ENCODE results near the gene RASGEF1B. TPM values are rescaled to one million over a fixed set of nuclear protein-coding genes. Genes with fewer than 3 reads are reported as not detected.

Gene RASGEF1B
- total RNA-seq, 1 donor from 2014 or later: 0.77 TPM

- no peak overlapping the region for H3K9ac ChIP-seq (ENCODE audit: low read length)
- peaks cover 13% of the 10 kb centered on the region for H3K27me3 Mint-ChIP-seq (ENCODE audit: low read depth, unreplicated experiment)
- no peak overlapping the region for H3K27ac ChIP-seq (ENCODE audit: low read depth, low read length)
- no peak for TF ChIP-seq CTCF (IDR thresholded peaks at IDR 0.05; ENCODE audit: insufficient read depth, low read depth, low read length)
- no peak for TF ChIP-seq EZH2 (IDR thresholded peaks at IDR 0.05; ENCODE audit: insufficient read depth, low read length)
- no peaks in the 10 kb centered on the region for H3K9me3 Mint-ChIP-seq (ENCODE audit: unreplicated experiment)
- no peaks in the 10 kb centered on the region for H3K36me3 Mint-ChIP-seq (ENCODE audit: low read depth, unreplicated experiment)
- no peaks in the 10 kb centered on the region for H3K4me1 ChIP-seq (ENCODE audit: insufficient read depth, low read length)
- H3K4me3 ChIP-seq (ENCODE audit: insufficient read depth, low read depth, low read length): no peak overlapping the region
- H3K4me2 ChIP-seq (ENCODE audit: low read length): no peak overlapping the region
- H3K36me3 ChIP-seq (ENCODE audit: insufficient read depth, low read length): no peaks in the 10 kb centered on the region
- H3K79me2 ChIP-seq (ENCODE audit: insufficient read depth, low read length): no peaks in the 10 kb centered on the region
- peaks cover 4% of the 10 kb centered on the region for H3K4me1 Mint-ChIP-seq (ENCODE audit: low read depth, unreplicated experiment)
- H3K4me3 Mint-ChIP-seq (ENCODE audit: unreplicated experiment): no peak overlapping the region
- no peaks in the 10 kb centered on the region for H3K27me3 ChIP-seq (ENCODE audit: insufficient read depth, low read length)
- no peak overlapping the region for H3K27ac Mint-ChIP-seq (ENCODE audit: unreplicated experiment)
- no peak overlapping the region for H2AFZ ChIP-seq (ENCODE audit: low read depth, low read length)
- H4K20me1 ChIP-seq (ENCODE audit: insufficient read depth, low read length): no peaks in the 10 kb centered on the region
- no peaks in the 10 kb centered on the region for H3K9me3 ChIP-seq (ENCODE audit: insufficient read depth, low read depth, low read length)
- FAIRE-seq (no peak), DNase-seq (ENCODE audit: low read depth) (no peak)
These were observed 32.7 kb upstream of the RASGEF1B start for GRCh38 chr4:81504112-81505003.

- peaks cover 11% of the 10 kb centered on the region for H3K4me1 Mint-ChIP-seq (ENCODE audit: low read depth, unreplicated experiment)
- no peak overlapping the region for H3K4me2 ChIP-seq (ENCODE audit: low read length)
- H3K27me3 ChIP-seq (ENCODE audit: insufficient read depth, low read length): no peaks in the 10 kb centered on the region
- no peak overlapping the region for H2AFZ ChIP-seq (ENCODE audit: low read depth, low read length)
- H3K27ac ChIP-seq (ENCODE audit: low read depth, low read length): no peak overlapping the region
- no peaks in the 10 kb centered on the region for H3K9me3 Mint-ChIP-seq (ENCODE audit: unreplicated experiment)
- H3K4me3 ChIP-seq (ENCODE audit: insufficient read depth, low read depth, low read length): no peak overlapping the region
- H4K20me1 ChIP-seq (ENCODE audit: insufficient read depth, low read length): no peaks in the 10 kb centered on the region
- DNase-seq (ENCODE audit: low read depth) (no peak), FAIRE-seq (no peak)
- no peak overlapping the region for H3K27ac Mint-ChIP-seq (ENCODE audit: unreplicated experiment)
- H3K27me3 Mint-ChIP-seq (ENCODE audit: low read depth, unreplicated experiment): peaks cover 13% of the 10 kb centered on the region
- H3K4me3 Mint-ChIP-seq (ENCODE audit: unreplicated experiment): no peak overlapping the region
- no peak for TF ChIP-seq CTCF (IDR thresholded peaks at IDR 0.05; ENCODE audit: insufficient read depth, low read depth, low read length)
- no peak for TF ChIP-seq EZH2 (IDR thresholded peaks at IDR 0.05; ENCODE audit: insufficient read depth, low read length)
- no peaks in the 10 kb centered on the region for H3K4me1 ChIP-seq (ENCODE audit: insufficient read depth, low read length)
- no peaks in the 10 kb centered on the region for H3K36me3 Mint-ChIP-seq (ENCODE audit: low read depth, unreplicated experiment)
- H3K9ac ChIP-seq (ENCODE audit: low read length): no peak overlapping the region
- H3K79me2 ChIP-seq (ENCODE audit: insufficient read depth, low read length): no peaks in the 10 kb centered on the region
- H3K36me3 ChIP-seq (ENCODE audit: insufficient read depth, low read length): no peaks in the 10 kb centered on the region
- H3K9me3 ChIP-seq (ENCODE audit: insufficient read depth, low read depth, low read length): no peaks in the 10 kb centered on the region
These were observed 31.9 kb upstream of the RASGEF1B start for GRCh38 chr4:81503586-81503985.

GRCh38 chr4:81502564-81502963 is 30.9 kb upstream of the RASGEF1B start:
- Histone ChIP-seq H3K4me1 (ENCODE audit: insufficient read depth, low read length) (no peaks in the 10 kb centered on the region), H3K4me3 (ENCODE audit: insufficient read depth, low read depth, low read length) (no peak overlapping the region), H2AFZ (ENCODE audit: low read depth, low read length) (no peak overlapping the region), H3K36me3 (ENCODE audit: insufficient read depth, low read length) (no peaks in the 10 kb centered on the region), H4K20me1 (ENCODE audit: insufficient read depth, low read length) (no peaks in the 10 kb centered on the region), H3K27ac (ENCODE audit: low read depth, low read length) (no peak overlapping the region), H3K27me3 (ENCODE audit: insufficient read depth, low read length) (no peaks in the 10 kb centered on the region), H3K4me2 (ENCODE audit: low read length) (no peak overlapping the region), H3K9me3 (ENCODE audit: insufficient read depth, low read depth, low read length) (no peaks in the 10 kb centered on the region), H3K79me2 (ENCODE audit: insufficient read depth, low read length) (no peaks in the 10 kb centered on the region), H3K9ac (ENCODE audit: low read length) (no peak overlapping the region)
- H3K4me1 Mint-ChIP-seq (ENCODE audit: low read depth, unreplicated experiment): peaks cover 17% of the 10 kb centered on the region
- FAIRE-seq (no peak), DNase-seq (ENCODE audit: low read depth) (no peak)
- H3K4me3 Mint-ChIP-seq (ENCODE audit: unreplicated experiment): no peak overlapping the region
- no peaks in the 10 kb centered on the region for H3K36me3 Mint-ChIP-seq (ENCODE audit: low read depth, unreplicated experiment)
- no peak overlapping the region for H3K27ac Mint-ChIP-seq (ENCODE audit: unreplicated experiment)
- no peak for TF ChIP-seq CTCF (IDR thresholded peaks at IDR 0.05; ENCODE audit: insufficient read depth, low read depth, low read length)
- TF ChIP-seq EZH2 (IDR thresholded peaks at IDR 0.05; ENCODE audit: insufficient read depth, low read length): no peak
- peaks cover 13% of the 10 kb centered on the region for H3K27me3 Mint-ChIP-seq (ENCODE audit: low read depth, unreplicated experiment)
- no peaks in the 10 kb centered on the region for H3K9me3 Mint-ChIP-seq (ENCODE audit: unreplicated experiment)
